ENCODE results near the gene POU2F3.

Gene POU2F3

DNA sequence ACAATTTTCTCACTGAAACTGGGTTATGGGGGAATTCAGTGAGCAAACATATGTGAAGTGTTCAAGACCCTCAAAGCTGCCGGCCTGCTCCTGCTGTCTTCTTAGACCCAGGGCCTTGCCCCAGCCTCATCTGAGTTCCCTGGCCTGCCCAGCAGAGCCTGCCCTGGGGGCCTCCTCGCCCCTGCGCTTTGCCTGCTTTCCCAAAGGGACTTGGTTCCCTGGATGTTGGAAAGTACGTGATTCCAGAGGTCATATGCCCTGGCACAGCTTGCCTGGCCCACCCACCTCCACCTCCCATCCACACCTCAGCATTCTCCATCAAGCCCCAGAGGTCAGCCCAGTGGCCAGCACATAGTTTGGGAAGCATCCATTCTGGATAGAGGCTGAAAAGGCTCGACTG lies 13.7 kb upstream of the POU2F3 start:
- DNase-seq (ENCODE audit: low spot score): no peak

DNA sequence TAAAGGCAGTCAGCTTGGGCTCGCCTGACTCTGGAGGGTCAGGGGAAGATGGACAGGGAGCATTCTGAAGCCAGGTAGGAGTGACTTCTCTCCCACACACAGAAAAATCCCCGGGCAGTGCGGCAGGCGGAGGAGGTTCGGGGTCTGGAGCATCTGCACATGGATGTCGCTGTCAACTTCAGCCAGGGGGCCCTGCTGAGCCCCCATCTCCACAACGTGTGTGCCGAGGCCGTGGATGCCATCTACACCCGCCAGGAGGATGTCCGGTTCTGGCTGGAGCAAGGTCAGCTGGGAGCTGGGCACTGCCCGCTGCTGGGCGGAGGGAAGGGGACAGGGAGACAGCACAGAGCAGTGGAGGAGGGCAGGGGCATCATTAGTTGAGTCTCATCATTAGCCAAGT lies 13.2 kb upstream of the POU2F3 start:
- no peak for DNase-seq (ENCODE audit: low spot score)

DNA sequence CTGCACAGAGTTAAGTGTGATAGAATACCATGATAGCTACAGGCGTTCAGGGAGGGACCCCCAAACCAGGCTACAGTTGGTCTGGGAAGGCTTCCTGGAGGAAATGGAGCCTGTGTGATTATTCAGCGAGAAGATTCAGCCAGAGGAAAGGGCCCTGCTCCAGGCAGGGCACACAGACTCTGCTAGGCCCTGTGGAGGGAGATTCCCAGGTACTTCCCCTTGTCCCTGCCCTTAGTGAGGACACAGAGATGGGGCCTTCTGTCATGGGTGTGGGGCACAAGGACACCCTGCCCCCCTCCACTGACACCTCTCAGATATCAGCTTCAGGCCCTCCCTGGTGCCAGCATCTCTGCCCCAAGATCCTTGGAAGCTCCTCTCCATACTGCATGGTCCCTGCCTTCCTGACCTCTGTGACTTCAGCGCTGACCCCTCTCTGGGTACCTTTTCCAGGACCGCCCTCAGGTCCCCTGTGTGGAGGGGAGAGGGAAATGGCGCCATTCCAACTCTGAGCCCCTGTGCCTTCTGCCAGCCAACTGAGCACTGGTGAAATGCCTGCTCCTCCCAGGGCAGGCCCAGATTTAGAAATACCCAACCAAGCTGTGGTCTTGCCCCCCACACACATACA lies 12.6 kb upstream of the POU2F3 start:
- no peak for DNase-seq (ENCODE audit: low spot score)

DNA sequence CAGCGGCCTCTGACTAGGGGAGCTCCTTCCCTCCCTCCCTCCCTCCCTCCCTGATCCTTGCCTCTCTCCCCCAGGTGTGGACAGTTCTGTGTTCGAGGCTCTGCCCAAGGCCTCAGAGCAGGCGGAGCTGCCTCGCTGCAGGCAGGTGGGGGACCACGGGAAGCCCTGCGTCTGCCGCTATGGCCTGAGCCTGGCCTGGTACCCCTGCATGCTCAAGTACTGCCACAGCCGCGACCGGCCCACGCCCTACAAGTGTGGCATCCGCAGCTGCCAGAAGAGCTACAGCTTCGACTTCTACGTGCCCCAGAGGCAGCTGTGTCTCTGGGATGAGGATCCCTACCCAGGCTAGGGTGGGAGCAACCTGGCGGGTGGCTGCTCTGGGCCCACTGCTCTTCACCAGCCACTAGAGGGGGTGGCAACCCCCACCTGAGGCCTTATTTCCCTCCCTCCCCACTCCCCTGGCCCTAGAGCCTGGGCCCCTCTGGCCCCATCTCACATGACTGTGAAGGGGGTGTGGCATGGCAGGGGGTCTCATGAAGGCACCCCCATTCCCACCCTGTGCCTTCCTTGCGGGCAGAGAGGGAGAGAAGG lies 11.1 kb upstream of the POU2F3 start:
- peak; percentile 76 for DNase-seq (ENCODE audit: low spot score)

DNA sequence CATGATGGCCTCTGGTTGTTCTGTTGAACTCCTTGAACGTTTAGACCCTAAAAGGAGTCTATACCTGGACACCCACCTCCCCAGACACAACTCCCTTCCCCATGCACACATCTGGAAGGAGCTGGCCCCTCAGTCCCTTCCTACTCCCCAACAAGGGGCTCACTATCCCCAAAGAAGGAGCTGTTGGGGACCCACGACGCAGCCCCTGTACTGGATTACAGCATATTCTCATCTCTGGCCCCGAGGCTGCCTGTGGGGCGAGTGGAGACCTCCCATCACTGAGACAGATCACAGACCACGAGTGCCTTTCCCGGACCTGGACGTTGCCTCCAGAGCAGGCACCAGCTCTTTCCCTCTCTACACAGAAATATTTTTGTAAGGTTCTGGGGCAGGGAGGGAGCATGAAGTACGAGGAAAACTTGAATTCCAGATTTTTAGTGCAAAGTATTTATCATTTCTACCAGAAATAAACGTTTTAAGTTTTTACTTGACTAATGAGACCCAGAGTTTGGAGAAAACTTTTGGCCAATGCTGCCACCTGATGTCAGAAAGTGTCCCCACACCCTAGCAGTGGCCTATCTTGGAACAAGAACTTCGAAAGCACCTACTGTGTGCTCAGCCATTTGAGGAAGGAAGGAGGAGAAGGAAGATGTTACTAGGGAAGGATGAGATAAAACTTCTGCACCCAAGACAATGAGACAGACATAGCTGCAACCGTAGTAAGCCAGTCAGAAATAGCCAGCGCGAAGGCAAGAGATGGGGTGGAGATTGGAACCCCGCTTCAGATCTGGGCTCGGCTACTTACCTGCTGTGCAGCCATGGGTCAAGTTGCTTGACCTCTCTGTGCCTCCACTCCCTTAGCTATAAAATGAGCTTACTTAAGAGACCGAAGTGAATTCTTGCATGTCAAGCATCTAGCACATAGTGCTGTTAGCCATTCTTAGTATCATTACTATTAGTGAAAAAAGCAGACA lies 10.2 kb upstream of the POU2F3 start:
- peak; percentile 66 for DNase-seq (ENCODE audit: low spot score)

DNA sequence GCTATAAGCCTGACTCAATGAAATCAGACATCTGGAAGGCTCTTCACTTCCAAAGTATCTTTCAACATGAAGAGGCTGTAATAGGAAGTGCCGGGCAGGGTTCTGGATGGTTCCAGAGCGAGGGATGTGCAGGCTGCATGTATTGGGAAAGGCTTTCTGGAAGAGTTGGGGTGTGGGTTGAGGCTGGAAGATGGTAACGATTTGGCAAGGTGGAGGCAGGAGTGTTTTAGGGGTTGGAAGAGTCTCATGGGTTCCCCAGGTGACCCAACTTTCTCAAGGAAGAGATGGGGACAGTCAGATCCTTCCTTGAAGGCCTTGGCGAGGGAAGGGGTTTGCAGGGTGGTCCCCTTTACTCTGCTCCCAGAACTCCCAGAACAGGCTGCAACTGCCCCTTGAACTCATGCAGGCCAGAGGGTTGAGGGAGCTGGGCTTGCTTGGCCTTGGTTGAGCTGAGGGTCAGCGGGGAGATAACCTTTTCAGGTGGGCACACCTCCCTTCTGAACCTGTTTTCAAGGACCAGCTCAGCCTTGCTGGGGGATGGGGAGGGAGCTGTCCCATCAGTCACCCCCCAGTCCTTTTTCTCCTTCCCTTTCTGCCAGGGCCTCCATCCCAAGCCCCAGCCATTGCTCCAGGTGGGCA lies 9.4 kb upstream of the POU2F3 start:
- DNase-seq (ENCODE audit: low spot score): no peak

DNA sequence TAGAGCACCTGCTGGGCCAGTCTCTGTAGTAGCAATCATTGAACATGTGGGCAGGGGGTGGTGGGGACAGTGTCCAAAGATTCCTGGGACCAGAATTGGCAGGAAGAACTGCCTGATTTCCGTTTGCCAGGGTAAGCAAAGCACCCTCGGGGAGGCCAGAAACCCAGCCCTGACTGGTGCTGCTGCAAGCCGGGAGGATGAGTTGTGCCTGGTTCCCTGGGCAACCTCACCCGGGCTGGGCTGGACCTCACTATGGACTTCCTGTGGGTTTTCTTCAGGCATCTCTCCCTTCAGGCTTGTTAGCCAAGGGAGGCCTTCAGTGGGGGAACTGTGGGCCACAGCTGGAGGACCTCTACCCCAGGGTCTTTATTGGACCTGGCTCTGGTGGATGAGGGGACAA lies 8.0 kb upstream of the POU2F3 start:
- no peak for DNase-seq (ENCODE audit: low spot score)

DNA sequence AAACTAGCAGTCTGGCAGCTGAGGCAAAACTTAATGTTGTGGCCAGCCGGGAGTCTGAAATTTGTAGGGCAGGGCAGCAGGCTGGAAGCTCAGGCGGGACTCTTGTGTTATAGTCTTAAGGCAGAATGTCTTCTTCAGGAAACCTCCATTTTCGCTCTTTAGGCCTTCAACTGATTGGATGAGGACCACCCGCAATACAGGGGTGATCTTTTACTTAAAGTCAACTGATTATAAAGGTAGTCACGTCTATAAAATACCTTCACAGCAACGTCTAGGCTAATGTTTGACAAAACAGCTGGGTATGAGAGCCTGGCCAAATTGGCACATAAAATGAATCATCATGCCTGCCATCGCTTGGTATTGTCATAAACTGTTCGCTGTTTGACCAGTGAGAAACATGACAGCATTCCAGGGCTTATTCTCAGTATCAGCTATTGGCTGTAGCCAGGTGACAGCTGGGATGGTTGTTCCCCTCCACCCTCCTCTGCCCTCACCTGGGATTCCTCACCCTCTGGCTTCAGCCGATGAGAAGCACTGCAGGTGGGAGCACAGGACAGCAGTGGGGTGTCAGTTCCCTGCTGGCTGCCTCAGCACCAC lies 6.6 kb upstream of the POU2F3 start:
- no peak for DNase-seq (ENCODE audit: low spot score)

DNA sequence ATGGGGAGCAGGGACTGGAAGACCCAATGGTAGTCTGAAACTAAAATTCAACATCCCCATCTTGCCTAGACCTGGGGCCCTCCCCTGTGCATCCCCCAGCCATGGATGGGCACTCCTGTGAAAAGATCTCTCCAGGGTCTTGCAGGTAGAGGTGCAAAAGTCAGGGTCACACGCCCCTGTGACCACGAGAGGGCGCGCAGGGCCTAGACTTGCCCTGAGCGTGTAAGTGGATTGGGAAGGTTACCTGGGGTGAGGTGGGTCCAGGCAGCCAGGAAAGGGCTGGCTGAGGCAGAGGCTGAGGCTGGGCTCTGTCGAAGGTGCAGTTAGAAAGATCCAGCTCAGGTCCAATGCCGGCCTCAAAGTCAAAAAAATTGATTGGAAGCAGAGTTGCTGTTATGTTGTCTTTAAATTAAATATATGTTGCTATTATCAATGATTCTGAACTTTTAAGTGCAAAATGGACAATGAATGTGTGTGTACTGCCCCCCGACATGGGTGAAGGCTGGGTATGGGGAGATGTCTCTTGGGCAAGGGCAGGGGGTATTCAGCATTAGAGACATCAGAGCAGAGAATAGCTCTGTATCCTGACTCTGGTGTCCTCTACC lies 4.8 kb upstream of the POU2F3 start:
- peak; percentile 91 for DNase-seq (ENCODE audit: low spot score)

DNA sequence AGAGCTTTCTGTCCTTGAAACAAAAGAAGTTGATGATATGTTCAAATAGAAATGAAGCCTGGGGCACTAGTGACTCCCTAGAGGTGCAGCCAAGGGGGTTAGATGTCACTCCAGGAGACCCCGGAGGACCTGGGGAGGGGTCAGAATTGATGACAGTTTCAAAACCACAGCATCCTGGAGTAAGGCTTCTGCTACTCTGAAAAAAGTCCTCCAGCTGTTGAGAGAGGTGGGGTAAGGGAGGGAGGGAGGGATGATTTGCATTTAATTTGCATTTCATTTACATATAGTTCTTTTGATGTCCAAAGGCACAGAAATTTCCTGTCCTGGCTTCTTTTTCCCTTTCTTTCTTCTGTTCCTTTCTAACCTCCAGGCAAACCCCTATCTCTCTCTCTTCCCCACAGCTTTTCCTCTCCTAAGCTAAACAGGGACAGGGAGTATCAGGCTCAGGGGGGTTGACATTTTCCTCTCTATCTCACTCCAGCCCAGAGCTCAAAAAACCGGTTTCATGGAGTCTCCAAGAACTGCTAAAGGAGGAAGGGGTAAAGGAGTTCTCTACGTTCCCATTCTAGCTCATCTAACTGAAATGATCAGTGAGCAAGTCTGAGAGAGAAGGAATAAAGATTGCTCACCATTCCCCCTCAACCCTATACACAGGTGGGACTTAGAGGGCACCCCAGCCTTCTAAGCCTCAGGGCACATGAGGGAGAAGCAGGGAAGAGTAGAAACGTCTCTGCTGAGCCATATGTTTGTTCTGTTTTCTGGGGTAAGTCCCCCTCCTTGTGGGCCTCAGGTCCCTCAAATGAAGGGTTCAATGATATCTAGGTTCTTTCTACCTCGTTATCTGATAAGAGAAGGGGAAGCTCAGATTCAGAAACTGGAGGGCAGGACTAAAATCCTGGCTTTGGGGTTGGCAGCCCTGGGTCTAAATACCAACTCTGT lies 3.5 kb upstream of the POU2F3 start:
- DNase-seq (ENCODE audit: low spot score): no peak

DNA sequence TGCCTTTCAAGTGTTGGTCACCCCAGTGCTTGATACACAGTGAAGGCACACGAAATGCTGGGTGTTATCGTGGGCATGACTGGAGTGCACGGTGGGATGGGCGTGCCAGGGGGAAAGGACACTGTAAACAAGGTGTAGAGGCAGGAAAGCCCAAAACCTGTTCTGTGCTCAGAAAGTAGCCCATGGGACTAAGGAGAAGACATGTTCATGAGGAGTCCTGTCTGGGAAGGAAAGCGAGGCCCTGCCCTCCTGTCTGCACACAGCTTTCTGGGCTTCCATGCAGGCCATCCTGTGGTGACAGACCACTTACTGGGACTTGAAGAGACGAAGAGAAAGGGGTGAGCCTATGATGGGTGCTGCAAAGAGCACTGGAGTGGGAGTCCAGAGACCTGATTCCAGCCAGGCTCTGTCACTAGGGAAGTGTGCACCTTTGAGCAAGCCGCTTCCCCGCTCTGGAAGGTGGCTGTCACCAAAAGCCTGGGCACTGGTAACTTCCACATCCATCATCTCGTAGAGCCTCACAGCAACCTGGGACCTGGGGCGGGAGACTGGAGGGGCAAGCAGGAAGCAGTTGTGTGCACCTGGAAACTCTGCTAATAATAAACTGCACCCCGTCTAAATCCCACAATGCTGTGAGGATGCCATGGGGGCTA lies 846 bp upstream of the POU2F3 start:
- DNase-seq (ENCODE audit: low spot score): no peak

DNA sequence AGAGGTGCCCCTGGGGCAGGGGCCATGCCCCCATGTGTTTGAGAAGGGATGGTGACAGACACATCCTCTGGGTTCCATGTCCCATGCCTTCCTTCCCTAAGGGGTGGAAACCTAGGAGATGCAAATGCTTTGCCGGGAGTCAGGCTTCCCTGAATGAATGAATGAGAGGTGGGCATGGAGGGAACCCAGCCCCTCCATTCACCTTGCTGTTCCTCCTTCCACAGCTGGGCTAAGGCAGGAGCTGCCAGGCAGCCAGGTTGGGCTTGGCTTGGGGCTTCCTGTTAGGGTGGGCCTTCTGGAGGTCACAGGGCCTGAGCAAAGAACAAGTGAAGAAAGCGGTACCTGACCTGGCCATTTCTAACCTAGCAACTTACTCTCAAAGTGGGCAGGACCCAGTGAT lies 926 bp downstream of the POU2F3 start:
- no peak for DNase-seq (ENCODE audit: low spot score)

DNA sequence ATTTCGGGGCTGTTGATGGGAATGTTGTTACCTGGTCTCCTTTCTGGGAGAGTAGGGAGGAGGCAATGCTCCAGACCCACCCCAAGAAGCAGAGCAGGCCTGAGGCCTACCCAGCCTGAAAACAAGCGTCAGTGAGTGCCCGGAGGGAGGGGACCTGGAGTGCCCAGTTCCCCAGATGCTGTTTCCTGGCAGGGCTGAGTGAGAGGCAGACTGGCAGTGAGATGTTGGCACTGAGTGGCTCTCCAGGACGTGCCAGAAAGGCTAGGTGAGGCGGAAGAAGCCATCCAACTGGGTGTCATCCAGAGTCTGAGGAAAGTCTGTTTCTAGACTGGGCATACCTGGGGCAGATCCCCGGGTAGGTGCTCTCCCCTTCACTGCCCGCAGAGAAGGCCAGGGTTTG lies 1.3 kb downstream of the POU2F3 start:
- no peak for DNase-seq (ENCODE audit: low spot score)

DNA sequence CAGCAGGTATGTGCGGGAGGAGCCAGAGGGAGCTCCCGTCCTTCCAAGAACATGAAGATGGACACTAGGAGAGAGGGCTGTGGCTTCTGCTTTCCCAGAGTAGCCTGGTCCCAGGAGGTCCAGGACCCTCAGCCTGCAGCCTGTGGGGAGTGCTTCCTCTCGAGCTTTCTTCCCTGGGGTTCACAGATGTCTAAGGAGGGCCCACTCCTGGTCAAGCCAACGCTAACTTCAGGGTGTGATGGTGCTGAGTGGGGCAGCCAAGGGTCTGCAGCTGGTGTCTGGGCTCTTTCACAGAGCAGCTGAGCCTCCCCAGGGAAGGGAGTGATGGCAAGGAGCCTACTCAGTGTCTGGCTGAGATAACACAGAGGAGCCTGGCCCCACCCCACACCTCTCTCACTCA lies 3.3 kb downstream of the POU2F3 start:
- DNase-seq (ENCODE audit: low spot score): no peak

DNA sequence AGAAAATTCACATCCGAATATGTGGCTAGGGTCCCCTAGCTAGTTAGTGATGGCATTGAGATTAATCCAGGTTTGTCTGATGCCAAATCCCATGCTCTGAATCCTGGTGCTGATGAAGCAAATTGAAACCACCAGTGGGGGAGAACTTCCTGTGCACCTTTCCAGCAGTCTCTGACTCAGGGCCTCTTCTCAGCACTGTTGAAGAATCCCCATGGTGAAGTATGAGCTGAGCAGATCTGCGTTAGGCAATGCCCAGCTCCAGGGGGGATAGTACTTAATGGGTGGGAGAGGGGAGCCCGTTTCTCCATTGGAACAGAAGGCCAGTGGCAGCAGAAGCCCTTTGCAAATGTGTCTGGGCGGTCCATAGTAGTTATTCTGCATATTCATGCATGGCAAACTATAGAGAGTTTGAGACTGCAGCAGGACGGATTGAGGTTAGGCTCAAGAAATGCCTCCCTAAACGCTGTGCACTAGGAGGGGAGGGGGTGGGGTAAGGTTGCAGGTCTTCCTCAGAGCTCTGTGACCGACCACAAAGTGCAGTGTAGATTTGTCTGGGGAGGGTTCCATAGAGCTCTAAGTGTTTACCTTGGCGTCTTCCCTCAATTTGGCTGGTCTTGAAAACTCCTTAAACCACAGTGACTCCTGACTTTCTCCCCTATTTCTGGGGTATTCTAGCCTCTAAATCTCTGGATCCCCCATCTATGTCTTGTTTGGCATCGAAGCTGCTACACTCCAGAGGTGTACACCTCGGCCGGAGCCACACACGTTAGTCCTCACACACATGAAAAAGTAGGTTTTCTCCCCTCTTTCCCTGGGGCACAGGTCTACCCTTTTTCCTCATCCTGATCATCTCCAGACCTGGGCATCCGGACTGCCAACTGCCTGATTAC lies 4.8 kb downstream of the POU2F3 start:
- DNase-seq (ENCODE audit: low spot score): no peak

DNA sequence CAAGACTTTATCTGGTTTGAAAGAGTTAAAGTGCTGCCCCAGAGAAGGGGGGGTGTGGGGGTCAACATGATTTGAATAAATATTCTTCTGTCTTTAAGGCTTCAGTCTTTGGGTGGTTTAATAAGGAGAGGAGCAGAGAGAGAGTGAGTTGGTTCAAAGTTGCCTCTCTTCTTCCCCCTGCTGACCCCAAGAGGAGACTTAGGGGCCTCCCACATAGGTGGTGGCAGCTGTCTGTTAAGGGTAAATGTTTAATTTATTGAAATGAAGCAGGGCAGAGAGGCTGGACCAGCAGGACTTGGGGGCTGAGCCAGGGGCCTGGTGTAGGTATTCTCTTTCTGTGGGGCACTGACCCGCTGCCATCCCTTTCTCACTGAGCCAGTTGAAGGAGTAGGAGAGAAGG lies 5.5 kb downstream of the POU2F3 start:
- DNase-seq (ENCODE audit: low spot score): no peak

DNA sequence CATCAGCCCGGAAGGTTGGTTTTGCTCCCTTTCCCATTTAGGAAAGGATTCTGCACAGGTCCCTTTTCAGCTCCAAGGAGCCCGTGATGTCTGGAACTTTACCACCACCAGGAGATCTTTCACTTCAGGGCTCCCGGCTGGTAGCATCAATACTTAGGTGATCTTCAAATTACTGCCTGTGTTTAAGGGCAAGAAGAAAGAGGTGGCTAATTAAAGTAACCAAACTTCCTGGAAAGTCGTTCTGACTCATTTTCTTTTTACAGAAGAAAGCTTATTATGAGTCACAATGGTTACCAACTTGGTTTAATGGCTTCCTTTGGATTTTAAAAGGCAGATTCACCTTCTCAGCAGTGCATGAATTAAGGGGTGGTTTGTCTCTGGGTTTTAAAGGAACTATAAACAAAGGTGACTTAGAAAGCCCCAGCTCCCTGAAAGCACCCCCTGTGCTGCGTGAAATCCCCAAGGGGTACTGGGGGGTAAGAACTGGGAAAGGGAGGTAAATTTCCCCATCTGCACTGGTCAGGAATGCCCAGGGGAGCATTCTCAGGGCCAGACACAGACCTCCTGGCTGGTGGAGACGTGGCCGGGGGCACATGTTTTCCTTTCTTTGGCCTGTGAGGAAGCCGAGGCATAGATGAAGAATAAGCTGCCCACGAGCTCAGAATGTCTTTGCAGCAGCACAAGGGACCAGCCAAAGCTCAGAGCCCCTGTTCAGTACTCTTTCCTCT lies 8.8 kb downstream of the POU2F3 start:
- DNase-seq (ENCODE audit: low spot score): no peak
